GM21360 (cell line): ENCODE measurements around the gene TVP23C.
"Not testable (repeated sequence)": the region's sequence is repeated elsewhere in the genome, so short reads cannot be mapped to it uniquely, and the experiment has no call there.

Source experiments
- ATAC-seq: cut with Tn5 transposase; IDR thresholded peaks from one replicate; pipeline ENCODE4 v1.9.1; 2021; ENCODE audit warnings: mild to moderate bottlenecking, moderate library complexity; ENCODE audit not compliant: unreplicated experiment

TVP23C gene

GRCh38 chr17:15526292-15527218, 36.7 kb downstream of the TVP23C start:
- ATAC-seq, result not testable (repeated sequence)

DNA sequence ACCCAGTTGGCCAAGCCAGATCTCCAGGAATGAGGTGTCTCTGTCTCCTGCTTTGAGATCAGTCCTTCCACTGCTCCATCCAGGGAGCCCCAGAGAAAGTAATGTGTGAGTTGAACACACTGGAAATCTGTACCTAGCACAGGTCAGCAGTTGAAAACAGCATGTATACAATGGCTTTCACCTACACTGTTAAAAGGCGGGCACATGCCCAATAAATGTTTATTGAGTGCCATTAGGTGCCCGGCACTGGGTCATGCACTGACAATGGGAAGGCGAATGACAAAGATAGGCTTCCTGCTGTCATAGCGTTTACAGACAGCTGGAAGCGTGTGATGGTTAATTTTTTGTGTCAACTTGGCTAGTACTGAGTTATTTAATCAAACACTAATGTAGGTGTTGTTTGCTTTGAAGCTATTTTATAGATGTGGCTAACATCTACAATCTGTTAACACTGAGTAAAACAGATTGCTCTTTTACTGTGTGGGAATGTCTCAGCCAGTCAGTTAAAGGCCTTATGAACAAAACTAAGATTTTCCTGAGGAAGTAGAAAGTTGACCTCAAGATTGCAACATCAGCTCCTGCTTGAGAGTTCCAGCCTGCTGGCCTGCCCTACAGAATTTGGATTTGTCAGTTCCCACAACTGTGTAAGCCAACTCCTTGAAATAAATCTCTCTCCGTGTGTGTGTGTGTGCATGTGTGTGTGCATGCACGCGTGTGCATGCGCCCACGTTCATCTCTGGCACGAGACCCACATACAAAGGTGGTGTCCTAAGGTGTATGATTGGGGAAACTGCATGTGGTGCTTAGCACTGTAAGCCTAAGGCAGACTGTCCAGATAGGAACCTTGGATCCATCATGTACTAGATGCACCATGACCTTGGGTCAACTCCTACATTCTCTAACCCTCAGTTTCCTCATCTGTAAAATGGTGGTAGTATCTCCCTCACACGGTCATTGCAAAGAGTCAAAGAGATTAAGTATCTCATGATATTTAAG, 38.0 kb downstream of the TVP23C start:
- not testable (repeated sequence) for ATAC-seq

DNA sequence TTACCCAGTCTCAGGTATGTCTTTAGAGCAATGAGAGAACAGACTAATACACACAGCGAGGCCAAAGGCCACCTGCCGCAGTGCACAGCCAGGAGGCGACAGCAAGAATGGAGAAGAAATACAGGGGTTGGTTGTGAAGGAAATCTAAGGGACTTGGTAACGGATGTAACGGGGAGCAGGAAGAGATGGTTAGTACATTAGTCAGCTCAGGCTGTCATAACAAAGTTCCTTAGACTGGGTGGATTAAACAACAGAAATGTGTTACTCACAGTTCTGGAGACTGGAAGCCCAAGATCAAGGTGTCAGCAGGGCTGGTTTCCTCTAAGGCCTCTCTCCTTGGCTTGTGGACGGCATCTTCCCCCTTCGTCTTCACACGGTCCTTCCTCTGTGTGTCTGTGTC, 47.1 kb downstream of the TVP23C start:
- ATAC-seq, result no peak

GRCh38 chr17:15514469-15514868, 48.8 kb downstream of the TVP23C start:
- no peak for ATAC-seq

DNA sequence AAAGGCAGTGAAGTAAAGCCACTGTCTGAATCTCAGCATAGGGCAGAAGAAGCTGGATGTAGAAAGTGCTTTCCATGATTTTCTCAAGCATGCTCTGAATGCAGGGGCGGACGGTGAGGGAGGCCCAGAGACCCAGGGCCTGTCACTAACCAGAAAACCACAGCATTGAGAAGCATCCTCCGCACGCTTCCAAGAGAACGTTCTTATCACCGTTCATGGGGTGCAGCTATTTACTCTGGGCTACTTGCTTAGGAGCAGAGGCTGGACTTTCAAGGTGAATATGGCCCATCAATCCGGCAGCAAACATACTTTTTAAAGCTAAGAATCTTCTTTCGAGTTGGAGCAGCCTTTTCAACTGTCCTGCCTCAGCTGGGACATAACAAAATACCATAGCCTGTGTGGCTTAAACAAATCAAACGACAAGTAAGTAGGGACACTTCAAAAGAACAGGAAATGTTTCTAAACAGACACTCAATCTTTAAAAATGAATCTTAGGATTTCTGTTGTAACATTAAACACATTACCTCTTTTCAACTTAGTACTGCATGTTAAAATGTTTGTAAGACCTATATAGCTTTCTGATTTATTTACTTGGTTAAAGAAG, 49.3 kb downstream of the TVP23C start:
- ATAC-seq, result no peak

- no peak for ATAC-seq
Observed at GRCh38 chr17:15513058-15513791, 50.1 kb downstream of the TVP23C start.

DNA sequence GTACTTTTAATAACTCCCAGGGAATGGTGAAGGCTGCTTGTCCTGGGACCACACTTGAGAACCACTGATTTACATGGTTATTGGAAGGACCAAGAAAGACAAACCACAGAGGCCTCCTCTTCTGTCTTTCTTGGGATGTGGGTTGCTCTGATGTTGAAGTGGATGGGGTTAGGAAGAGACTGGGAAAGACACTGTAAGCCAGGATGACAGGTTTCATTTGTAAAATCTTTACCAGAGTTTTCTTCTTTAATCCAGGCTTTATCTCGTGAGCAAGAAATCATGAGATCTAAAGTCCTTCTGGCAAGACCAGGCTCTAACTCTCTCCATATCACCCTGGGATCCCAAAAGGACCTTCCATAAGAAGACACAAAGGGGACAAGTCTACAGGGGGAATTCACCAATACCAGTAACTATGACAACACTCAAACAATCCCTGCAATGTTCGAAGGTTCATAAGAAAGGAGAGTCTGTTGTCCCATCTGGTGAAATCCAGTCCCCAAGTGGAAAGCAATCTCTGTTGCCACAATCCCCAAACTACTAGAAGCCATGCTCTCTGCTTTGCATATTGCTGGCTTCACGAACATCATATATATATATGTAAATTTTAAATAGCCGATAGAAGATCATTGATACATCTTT, 51.1 kb downstream of the TVP23C start:
- ATAC-seq, result no peak

- ATAC-seq, result no peak
Observed at GRCh38 chr17:15511142-15511541, 52.1 kb downstream of the TVP23C start.

DNA sequence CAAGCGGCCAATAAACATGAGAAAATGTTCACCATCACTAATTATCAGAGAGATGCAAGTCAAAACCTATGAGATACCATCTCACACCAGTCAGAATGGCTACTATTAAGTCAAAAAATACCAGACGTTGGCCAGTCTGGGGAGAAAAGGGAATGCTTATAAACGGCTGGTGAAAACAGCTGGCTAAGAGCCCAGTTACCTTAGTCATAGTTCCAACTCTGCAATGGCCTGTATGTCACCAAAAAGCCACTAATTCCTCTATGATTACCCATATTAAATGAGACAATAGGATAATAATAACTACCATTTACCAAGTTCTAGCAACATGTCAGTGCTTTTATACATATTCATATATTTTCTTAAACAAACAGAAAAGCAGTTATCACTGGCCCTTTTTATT, 52.9 kb downstream of the TVP23C start:
- ATAC-seq, result no peak

GRCh38 chr17:15509095-15509494, 54.2 kb downstream of the TVP23C start:
- no peak for ATAC-seq

- no peak for ATAC-seq
Observed at GRCh38 chr17:15508466-15508865, 54.8 kb downstream of the TVP23C start.

DNA sequence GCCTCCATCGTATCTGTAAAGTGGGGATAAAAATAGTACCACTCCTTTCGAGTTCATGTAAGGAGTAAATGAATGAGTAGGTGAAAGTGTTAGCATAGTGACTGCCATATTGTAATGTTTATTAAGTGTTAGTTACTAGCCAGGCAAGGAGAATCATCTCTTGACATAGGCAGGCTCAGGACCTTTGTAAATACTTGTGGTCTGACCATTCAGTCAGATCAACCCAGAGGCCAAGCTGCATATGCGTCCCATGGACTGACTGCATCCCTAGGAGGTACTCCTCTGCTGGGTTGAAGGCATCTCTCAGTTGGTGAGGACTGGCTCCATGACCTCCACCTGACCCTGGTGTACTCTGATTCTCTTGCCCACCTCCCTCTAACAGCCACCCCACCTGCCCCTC, 55.4 kb downstream of the TVP23C start:
- no peak for ATAC-seq

- no peak for ATAC-seq
Observed at GRCh38 chr17:15507001-15507400, 56.3 kb downstream of the TVP23C start.

DNA sequence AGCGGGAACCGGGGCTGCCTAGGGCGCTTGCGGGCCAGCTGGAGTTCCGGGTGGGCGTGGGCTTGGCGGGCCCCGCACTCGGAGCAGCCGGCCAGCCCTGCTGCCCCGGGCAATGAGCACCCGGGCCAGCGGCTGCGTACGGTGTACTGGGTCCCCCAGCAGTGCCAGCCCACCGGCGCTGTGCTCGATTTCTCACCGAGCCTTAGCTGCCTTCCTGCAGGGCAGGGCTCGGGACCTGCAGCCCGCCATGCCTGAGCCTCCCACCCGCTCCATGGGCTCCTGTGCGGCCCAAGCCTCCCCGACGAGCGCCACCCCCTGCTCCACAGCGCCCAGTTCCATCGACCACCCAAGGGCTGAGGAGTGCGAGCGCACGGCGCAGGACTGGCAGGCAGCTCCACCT, 57.6 kb downstream of the TVP23C start:
- ATAC-seq, result not testable (repeated sequence)

- no peak for ATAC-seq
Observed at GRCh38 chr17:15503731-15504130, 59.6 kb downstream of the TVP23C start.

GRCh38 chr17:15502369-15503112, 60.7 kb downstream of the TVP23C start:
- peak; percentile 84 for ATAC-seq

GRCh38 chr17:15501793-15502192, 61.5 kb downstream of the TVP23C start:
- no peak for ATAC-seq

DNA sequence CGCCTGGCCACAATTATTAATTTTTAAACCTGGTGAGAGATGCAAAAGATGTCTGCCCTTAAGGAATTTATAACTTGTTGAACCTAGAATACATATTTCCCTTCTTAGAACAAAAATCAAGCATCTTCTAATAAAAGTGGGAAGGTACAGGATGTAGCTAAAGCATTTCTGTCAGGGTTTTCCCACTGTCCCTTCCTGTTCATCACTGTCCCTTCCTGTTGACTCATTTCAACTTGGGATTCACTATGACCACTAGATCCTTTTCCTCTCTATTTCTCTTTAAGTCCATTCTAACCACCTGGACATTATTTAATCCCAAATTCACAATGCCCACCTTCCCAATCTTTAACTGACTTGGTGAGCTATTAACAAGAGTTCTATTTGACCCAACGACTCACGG, 62.0 kb downstream of the TVP23C start:
- no peak for ATAC-seq

DNA sequence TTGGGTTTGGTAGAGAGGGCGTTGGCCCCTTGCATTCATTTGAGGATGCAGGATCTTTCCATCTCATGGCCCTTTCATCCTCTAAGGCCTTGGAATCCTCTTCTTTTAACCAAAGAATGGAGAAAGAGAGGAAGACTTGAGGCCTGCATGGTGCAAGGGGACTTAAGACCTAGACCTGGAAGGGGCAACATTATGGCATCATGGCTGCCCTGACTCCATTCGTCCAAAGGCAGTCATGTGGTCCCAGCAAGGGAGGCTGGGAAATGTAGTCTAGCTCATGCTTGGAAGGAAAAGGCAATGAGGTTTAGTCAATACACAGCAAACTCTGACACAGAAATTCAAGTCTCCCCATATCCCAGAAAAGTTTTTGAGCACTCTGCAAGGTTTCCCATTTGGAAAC, 65.2 kb downstream of the TVP23C start:
- ATAC-seq, result no peak
